Stimulated activated CD8-positive, alpha-beta memory T cell treated with anti-CD3 and anti-CD28 coated beads, Interleukin-15, amount 100 ng/mL, for 4 hours (primary cell): ENCODE results near the gene SERPINB4.
"Not testable (repeated sequence)": the region's sequence is repeated elsewhere in the genome, so short reads cannot be mapped to it uniquely, and the experiment has no call there.

ENCODE experiments used
- DNase-seq, 2 donors: peaks; one replicate each; pipeline ENCODE4 v3.0.0-alpha.2; 2020; ENCODE audit warnings: low read depth in 2 of 2

The SERPINB4 gene

GRCh38 chr18:63644142-63644541, at the start of gene SERPINB4:
Gene SERPINB4, minus strand, starts transcription at chr18:63644256. Its CDS starts 679 bp downstream, at chr18:63643577.
- DNase-seq = not testable (repeated sequence)

DNA sequence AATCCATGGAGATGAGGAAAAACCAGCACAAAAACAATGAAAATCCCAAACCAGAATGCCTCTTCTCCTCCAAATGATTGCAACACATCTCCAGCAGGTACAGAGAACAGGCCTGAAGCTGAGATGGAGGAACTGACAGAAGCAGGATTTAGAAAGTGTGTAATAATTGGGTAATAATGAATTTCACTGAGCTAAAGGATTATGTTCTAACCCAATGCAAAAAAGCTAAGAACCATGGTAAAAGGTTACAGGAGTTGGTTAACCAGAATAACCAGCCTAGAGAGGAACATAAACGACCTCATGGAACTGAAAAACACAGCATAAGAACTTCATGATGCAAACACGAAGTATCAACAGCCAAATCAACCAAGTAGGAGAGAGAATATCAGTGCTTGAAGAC, 45.0 kb upstream of the SERPINB4 start:
- DNase-seq = no peak

- DNase-seq = no peak
Observed at GRCh38 chr18:63686871-63687270, 42.8 kb upstream of the SERPINB4 start.

DNA sequence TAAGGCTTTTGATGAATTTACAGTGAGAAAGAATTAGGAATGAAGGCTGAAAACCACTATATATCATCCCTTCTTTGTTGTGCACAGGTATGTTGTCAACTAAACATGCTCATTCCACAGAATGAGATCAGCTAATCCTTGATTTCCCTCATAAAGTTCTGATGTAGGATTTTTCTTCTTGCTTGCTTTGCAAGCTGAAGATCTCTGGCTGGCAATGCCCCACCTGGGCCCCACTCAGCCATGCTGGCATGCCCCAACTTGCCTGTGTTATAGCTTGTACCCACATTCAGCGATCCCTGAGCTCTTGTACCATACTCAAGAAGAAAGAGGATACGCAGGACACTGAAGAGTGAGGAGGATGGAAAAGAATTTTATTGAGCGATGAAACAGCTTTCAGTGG, 40.7 kb upstream of the SERPINB4 start:
- DNase-seq = no peak

GRCh38 chr18:63683890-63684289, 39.8 kb upstream of the SERPINB4 start:
- DNase-seq = no peak

DNA sequence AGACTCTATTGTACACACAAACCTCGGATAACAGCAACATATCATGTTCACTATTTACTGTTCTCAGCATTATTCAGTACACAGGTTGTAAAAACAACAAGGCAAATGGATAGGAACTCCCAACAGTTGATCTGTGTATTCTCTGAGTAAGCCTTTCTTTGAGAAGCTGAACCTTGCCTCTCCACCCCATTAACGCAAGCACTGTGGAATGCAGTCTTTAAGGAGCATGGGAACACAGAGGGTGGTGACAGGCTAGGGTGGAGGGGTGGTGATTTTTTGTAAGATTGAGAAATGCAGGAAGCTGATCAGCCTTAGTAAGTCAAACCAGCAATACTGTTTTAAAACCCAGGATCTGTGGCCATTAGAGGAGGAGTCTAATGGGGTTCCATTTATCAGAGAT, 39.1 kb upstream of the SERPINB4 start:
- DNase-seq = no peak

- no peak for DNase-seq
Observed at GRCh38 chr18:63681449-63682340, 37.6 kb upstream of the SERPINB4 start.

DNA sequence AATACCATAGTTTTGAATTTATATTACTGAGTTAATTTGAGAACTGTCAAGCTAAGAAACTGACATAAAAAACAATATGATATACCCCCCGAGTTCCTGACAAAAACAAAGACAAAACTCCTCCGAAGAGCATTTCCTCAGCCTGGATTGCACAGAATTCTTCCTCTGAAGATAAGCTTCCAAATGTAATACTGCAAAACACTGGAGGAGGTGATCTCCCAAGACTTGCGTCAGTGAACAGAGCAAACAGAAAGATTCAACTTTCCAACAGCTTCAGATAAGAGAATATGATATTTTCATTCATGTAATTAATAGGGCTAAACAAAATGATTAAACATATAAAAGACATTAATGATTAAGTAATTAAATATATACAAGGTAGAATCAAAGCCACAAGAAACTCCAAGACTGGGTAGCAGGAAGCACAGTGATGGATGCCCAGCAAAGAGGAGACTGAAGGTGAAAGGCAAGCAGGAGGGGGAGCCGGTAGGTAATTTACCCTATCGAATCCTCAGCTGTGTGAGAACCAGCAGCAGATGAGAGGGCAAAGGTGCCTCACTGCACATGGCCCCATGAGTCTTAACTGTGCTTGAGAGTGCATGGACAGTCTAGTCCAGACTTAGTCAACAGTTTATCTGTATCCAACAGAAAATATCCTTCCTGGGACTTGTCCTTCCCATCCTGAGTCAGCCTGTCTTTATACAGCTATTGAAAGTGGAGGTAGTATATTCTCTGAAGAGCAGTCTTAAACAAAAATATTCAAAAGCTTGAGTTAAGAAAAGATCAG, 36.0 kb upstream of the SERPINB4 start:
- DNase-seq = no peak

DNA sequence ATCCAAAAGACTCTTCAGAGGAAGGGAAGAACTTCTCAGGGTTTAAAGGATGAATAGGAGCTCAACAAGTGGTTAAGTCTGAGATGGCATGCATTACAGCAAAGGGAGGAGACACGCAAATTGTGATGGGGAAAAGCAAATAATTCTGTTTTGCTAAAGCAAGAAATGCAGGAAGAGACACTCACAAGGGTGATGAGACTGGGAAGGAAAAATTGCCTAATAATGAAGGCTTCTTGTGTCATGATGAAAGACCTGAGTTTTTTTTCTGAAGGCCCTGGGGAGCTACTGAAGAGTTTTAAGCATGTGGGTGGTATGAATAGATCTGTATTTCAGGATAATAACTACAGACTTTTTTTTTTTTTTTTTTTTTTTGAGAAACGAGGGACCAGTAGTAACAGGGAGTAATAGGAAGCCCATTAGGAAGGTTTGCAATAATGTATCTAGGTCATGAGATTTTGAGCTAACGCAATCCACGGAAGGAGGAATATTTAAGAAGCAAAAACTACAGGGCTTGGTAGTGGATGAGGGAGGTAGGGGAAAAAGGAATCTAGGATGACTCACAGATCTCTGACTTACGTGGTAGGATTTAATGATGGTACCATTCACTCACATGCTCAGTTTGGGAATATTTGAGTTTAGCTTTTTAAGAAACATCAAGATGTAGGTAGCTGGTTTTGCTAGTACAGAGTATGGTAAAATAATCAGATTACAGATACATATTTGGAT, 33.6 kb upstream of the SERPINB4 start:
- no peak for DNase-seq

DNA sequence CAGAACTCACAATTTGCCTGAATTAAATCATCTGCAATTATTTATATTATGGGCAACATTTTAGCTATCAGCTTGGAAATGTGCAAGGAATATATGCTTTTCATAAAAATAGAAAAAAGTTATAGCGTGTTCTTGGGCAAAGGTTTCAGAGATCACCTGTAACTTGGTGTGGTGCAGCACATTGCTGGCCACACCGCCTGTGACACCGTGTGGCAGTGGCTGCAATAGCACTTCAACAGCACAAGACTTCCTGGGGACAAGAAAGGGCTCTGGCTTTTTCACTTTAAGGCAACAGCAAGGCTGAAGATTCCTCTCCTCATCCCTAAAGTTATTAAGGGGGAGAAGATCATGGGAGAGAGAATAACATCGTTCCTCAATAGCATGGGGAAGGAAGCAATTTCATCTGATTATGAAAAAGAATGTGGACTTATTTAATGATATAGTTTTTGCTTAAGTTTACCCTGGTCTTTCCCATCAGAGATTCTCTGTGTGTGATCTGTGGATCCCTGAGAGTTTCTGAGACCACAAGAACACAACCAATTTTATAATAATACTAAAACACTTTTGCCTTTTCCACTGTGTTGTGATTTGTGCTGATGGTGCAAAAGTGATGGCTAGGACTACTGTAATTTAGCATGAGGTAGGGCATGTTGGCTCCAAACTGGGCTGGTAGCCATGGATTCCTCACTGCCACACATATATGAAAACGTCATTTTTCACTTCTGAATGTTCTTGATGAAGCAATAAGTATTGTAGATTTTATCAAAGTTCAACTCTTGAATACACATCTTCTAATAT, 32.7 kb upstream of the SERPINB4 start:
- DNase-seq = no peak

DNA sequence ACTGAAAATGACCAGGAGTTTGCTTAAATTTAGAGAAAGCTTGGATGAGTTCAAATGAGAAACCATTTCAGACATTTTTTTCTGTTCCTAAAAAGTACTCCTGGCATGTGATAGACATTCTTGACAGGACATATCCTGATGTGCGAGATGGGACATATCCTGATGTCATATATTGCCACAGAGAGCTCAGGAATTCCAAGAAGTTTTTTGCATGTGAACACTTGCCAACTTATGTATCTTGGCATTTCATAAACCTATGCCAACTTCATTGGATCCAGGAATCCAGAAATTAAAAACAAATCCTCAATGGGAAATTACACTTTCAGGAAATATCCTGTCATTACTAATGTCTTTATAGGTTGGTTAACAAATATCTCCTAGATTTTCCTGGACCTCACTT, 20.5 kb upstream of the SERPINB4 start:
- no peak for DNase-seq

GRCh38 chr18:63661750-63662149, 17.7 kb upstream of the SERPINB4 start, which contains the start of gene SERPINB3:
Gene SERPINB3, minus strand, starts transcription at chr18:63661893. Its CDS starts 677 bp downstream, at chr18:63661216.
- DNase-seq = not testable (repeated sequence)

DNA sequence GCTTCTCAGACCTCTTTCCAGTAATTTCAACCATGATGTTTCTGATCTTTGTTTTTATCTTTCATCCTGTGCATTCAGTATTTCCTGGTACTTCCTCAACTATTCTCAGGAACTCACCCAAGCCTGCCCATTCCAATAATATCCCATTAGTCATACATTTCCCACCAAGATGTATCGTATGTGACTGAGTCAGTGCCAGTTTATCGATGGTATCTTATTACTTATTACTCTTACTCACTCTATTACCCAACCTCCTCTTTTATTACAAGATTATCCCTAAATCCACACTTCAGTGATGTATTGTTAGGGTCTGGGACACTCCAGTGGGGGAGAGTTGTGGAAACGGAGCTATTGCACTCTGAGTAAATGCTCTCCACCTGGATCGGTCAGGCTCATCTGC, 14.9 kb upstream of the SERPINB4 start:
- DNase-seq = not testable (repeated sequence)

DNA sequence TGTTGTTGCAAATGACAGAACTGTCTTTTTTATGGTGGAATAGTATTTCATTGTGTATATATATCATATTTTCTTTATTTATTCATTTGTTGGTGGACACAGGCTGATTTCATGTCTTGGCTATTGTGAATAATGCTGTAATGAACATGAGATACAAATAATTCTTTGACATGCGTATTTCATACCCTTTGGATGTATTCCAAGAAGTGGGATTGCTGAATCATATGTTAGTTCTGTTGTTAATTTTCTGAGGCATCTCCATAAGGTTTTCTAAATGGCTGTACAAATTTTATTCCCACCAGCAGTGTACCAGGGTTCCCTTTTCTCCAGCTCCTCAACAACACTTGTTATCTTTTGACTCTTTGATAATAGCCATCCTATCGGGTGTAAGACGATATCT, 6.2 kb upstream of the SERPINB4 start:
- DNase-seq = not testable (repeated sequence)

DNA sequence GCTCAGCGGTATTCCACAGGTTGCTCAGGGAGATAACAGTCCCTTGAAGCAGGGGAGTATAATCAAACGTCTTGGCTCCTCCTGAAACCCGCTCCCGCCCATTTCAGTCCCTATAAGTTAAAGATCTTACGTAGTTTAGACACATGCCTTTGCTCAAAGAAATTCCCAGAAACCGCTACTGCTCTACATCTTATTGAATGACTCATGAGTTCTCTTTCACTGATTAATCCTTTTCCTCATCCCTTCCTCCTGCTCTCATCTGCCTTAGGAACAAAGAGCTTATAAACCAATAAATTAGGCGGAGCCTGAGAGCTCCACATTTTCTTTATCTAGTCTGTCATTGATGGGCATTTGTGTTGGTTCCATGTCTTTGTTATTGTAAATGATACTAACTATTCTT, 4.2 kb upstream of the SERPINB4 start:
- no peak for DNase-seq

DNA sequence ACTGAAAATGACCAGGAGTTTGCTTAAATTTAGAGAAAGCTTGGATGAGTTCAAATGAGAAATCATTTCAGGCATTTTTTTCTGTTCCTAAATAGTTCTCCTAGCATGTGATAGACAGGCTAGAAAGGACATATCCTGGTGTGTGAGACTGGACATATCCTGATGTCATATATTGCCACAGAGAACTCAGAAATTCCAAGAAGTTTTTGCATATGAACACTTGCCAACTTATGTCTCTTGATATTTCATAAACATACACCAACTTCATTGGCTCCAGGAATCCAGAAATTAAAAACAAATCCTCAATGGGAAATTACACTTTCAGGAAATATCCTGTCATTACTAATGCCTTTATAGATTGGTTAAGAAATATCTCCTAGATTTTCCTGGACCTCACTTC, 2.9 kb upstream of the SERPINB4 start:
- no peak for DNase-seq

DNA sequence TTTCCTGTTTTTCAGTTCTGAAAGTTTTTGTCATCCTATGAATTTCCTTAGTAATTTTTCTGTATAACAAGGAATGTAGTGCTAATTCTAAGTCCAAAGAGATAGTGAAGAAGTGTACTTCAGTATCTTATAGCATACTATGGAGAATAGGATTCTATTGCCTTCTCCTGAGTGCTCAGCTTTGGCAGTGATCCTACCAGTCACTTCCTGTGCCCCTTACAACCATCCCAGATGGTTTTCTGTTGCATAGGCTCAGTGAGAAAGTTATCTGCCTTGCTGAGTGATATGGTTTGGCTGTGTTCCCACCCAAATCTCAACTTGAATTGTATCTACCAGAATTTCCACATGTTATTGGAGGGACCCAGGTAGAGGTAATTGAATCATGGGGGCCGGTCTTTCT, 638 bp upstream of the SERPINB4 start:
- not testable (repeated sequence) for DNase-seq

DNA sequence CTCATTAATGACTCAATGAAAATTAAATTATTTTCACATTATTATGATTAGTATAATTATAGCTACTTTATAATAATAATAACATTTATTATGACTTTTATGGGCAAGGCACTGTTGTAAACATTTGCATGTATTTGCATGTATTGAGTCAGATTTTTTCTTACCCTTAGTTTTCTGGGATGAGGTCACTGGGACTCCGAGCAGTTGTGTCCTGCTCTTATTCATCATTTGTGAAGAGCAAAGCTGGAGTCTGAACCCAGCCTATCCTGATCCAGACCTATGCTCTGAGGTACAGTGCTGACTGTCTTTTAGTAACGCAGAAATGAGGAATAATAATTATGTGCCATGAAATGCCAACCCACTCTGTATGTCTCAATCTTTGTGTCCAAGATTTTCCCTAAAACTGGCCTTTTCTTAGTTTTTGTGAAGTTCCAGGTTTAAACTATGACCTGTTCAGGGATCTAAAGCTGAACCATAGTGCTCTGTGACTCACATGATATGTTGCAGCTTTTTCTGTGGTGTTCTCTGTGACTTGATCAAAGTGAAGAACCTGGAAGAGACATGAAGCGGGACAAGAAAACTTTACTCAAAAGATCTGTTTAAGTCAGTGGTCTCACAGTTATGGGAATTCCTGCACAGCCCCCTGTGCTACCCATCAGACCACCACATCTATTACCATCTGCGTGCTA, 1.2 kb downstream of the SERPINB4 start:
- not testable (repeated sequence) for DNase-seq

DNA sequence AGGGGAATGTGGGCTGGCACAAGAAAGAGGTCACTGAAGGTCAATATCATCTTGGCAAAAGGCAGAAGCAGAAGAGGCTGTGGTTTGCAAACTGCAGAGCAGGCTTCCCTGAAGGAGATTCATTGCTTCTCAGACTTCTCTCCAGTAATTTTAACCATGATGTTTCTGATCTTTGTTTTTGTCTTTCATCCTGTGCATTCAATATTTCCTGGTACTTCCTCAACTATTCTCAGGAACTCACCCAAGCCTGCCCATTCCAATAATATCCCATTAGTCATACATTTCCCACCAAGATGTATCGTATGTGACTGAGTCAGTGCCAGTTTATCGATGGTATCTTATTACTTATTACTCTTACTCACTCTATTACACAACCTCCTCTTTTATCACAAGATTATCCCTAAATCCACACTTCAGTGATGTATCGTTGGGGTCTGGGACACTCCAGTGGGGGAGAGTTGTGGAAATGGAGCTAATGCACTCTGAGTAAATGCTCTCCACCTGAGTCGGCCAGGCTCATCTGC, 2.8 kb downstream of the SERPINB4 start:
- not testable (repeated sequence) for DNase-seq

GRCh38 chr18:63637703-63638102, 6.4 kb downstream of the SERPINB4 start:
- no peak for DNase-seq
